Endometrial microvascular endothelial cells (primary cell): ENCODE results near the gene GLIPR2. TPM values are rescaled to one million over a fixed set of nuclear protein-coding genes. Genes with fewer than 3 reads are reported as not detected.
"Not testable (repeated sequence)": the region's sequence is repeated elsewhere in the genome, so short reads cannot be mapped to it uniquely, and the experiment has no call there.

Source experiments
- in situ Hi-C: cut with HindIII; loops from 2 replicates; pipeline ENCODE4 v1.10.0; 2017; ENCODE audit warnings: low sequenced_read_pairs, low pct_unique_long_range_greater_than_20kb; ENCODE audit errors: inconsistent ontology term
- total RNA-seq: library from RNA; depleted of rRNA; stranded (reverse); fragments of >200 nt; gene quantifications from one replicate; pipeline ENCODE4 v1.2.3, GENCODE V29; 2015; ENCODE audit errors: inconsistent ontology term

Gene GLIPR2
- total RNA-seq, 1 donor from 2014 or later, result 35.7 TPM

- in situ Hi-C loops, result no loop called here
Observed at GRCh38 chr9:36177571-36177970, 41.0 kb downstream of the GLIPR2 start.

DNA sequence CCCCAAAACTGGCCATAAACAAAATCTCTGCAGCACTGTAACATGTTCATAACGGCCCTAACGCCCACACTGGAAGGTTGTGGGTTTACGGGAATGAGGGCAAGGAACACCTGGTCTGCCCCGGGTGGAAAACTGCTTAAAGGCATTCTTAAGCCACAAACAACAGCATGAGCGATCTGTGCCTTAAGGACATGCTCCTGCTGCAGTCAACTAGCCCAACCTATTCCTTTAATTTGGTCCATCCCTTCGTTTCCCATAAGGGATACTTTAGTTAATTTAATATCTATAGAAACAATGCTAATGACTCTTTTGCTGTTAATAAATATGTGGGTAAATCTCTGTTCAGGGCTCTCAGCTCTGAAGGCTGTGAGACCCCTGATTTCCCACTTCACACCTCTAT lies 43.7 kb downstream of the GLIPR2 start:
- in situ Hi-C loops, result not testable (repeated sequence)

GRCh38 chr9:36187414-36187813 lies 50.9 kb downstream of the GLIPR2 start:
- in situ Hi-C loops, result no loop called here

DNA sequence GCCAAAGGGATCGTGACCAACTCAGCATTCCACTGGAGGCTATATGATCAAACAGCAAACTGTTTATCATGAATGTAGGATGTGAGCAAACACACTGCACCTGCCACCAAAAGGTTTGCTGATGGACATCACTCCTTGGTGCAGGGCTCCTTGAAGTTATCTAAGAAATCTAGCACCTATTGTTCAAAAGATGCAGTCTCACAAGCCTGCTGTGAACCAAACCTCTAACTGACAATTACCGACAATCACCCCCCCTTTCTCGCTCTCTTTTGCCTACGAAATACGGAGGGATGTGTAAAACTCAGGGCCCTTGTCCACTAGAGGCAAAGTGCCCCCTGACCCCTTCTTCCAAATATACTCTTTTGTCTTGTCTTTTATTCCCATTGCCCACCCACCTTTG lies 51.7 kb downstream of the GLIPR2 start:
- in situ Hi-C loops, result no loop called here

DNA sequence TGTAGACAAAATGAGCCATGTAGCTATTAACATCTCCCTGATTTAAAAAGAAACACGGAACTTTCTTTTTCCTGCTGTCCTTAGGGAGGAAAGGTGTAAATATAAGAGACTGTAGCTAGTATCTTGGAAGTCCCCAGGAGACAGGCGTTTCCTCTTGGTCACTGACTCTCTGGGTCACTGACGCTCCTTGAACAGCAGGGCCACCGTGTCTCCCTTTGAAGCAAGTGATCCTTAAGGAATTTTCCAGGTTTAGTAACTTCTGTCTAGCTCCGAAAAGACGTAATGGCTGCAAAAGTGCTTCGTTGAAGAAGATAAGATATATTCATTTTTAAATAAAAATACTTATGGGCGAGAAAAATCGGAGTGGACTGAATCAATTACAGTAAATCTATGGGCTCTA lies 53.4 kb downstream of the GLIPR2 start:
- in situ Hi-C loops, result no loop called here

- in situ Hi-C loops, result no loop called here
Observed at GRCh38 chr9:36190388-36191289, 54.1 kb downstream of the GLIPR2 start, which contains the start of gene CLTA. Gene CLTA, plus strand, starts transcription at chr9:36190921. Its CDS starts 136 bp downstream, at chr9:36191057.

DNA sequence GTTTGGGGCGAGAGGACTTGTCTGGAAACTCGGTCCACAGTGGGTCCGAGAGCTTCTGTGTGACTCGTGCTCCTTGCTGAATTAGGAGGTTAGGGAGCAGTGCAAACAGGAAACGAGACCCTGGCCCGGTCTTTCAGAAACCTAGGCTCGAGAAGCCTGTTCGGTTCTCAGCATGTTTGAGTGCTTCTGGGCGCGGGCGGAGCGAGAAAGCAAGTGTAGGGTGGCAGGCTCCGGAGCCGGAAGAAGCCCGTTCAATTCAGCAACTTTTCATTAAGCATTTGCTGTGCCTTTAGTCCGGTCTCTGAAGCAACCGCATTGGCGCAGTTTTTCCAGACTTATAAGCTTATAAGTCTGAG lies 54.7 kb downstream of the GLIPR2 start:
- in situ Hi-C loops, result no loop called here

DNA sequence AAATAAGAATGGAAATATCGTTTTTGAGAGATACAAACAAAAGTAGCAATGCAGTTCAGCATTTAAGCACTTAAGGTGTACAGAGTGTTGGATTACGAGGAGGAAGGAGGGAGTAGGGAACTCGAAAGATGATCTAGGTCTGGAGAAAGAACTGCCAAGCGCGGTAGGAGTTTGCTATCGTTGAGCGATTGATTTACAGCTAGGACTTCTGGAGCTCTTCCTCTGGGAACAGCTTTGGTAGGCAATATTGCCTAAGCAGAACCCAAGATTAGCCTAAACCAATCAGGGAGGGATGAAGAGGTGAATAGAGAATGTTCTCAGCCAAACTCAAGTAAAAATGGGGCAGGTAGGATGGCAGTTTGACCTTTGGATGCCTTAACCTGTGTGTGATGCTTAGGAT lies 55.2 kb downstream of the GLIPR2 start:
- in situ Hi-C loops, result no loop called here

DNA sequence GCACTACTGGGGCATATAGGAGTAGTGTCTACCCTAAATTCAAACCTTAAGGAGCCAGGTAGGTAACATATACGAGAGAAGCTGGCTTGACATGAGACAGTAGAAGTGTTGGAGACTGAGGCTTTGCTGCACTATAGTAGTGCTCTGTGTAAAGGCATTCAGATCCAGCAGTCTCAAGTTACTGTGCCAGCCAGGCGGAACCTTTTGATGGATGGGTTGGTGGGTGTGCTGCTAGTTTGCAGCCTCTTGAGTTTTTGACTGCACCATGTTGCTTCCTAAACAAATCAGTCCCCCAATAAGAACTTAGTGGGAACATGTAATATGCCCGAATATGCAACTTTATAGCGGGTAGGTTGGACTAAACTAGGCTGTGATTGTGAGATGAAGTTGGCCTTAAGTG lies 55.7 kb downstream of the GLIPR2 start:
- in situ Hi-C loops, result no loop called here

- in situ Hi-C loops, result no loop called here
Observed at GRCh38 chr9:36193023-36193422, 56.5 kb downstream of the GLIPR2 start.

GRCh38 chr9:36194326-36195000 lies 57.9 kb downstream of the GLIPR2 start:
- in situ Hi-C loops, result no loop called here

- in situ Hi-C loops, result no loop called here
Observed at GRCh38 chr9:36204906-36205547, 68.5 kb downstream of the GLIPR2 start.

DNA sequence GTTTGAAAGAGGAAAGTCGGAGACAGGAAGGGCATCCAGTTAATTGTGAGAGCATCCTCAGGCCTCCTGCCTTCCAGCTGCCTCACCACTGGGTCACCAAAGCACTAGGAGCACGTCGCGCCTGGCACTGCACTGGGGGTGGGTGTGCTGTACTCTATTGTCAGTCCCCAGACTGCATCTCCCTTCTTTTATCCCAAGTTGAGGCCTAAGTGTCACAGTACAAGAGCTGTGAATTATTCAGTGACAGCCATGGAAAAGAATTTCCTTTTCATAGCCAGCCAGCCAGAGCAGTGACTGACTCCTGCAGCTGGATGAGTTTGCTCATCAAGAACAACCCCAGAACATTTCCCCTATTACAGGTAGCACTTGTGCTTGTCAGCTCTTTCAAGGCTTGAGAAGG lies 70.5 kb downstream of the GLIPR2 start:
- in situ Hi-C loops, result no loop called here

DNA sequence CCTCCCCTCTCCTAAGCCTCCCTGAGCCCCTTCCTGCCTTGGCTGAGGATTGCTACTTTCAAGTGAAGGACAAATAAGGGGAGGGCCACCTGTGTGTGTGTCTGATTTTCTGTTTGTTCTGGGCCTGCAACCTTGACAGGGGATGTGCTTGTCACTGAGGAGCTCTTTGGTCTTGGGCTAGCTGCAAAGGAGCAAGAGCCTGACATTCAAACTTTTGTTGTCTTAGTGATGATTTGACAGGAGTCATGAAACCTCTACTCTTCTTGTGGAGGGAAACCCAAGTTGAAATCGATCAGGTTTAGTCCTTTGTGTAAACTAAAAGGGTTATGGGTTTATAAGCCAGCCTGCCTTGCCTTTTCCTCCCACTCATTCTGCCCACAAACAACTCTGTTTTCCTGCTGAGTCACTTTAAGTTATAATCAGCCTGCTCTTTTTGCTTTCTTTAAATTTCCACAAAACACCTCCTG lies 71.0 kb downstream of the GLIPR2 start:
- in situ Hi-C loops, result no loop called here

- in situ Hi-C loops, result no loop called here
Observed at GRCh38 chr9:36208521-36209253, 72.2 kb downstream of the GLIPR2 start.

- in situ Hi-C loops, result loop anchor here (10.0 kb wide), 1 partner anchor 54 kb away; no protein-coding TSS in a partner anchor
Observed at GRCh38 chr9:36210722-36211121, 74.2 kb downstream of the GLIPR2 start.

GRCh38 chr9:36211510-36211909 lies 75.0 kb downstream of the GLIPR2 start:
- in situ Hi-C loops, result loop anchor here (10.0 kb wide), 1 partner anchor 53 kb away; no protein-coding TSS in a partner anchor

DNA sequence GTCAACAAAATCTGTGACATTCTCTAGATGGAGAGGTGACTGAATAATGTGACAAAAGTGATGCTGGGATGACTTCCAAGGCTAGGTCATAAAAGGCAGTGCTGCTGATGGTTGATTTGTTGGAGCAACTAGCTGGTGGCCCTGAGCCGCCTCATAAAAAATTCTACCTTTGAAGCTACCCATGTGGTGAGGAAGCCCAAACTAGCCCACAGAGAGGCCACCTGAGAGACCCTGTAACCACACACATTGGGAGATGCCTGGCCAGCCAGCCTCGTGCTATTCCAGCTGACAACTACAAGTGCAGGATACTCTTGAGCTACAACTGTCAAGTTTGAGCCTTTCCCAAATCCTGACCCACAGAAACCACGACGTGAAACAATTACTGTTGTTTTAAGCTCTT lies 76.9 kb downstream of the GLIPR2 start:
- in situ Hi-C loops, result loop anchor here (10.0 kb wide), 1 partner anchor 51 kb away; no protein-coding TSS in a partner anchor
